SH-SY5Y (cell line): Measurements from ENCODE around the gene TMEM248.

Experiments used
- GATA2 ChIP-seq: IDR thresholded peaks from 2 replicates; pipeline ENCODE4 v1.6.1; 2011; ENCODE audit warnings: mild to moderate bottlenecking, low read depth, low read length
- GATA3 ChIP-seq: IDR thresholded peaks from 2 replicates; pipeline ENCODE4 v1.6.1; 2011; ENCODE audit warnings: low read depth, mild to moderate bottlenecking, low read length, moderate library complexity

- no peak for TF ChIP-seq GATA2
- TF ChIP-seq GATA3, result no peak
These were observed 49.3 kb downstream of the TMEM248 start for GRCh38 chr7:66970310-66970709.
